MCF 10A (cell line): ENCODE measurements around the gene MAP3K5. TPM values are rescaled to one million over a fixed set of nuclear protein-coding genes. Genes with fewer than 3 reads are reported as not detected.
A peak's percentile ranks its signal among the peaks of the same experiment; 100 is the strongest.
"Not testable (repeated sequence)": the region's sequence is repeated elsewhere in the genome, so short reads cannot be mapped to it uniquely, and the experiment has no call there.

Source experiments
- BruUV-seq: library from RNA; stranded (reverse); fragments of 400-500 nt; replicated peaks from 2 replicates; lab custom pipeline; 2021; lab: Mats Ljungman, UMichigan
- CTCF ChIA-PET: fragments of 300-600 bp; sonication (Branson Sonifier 250); formaldehyde crosslinking; extraction: SDS; loops from one replicate; lab custom pipeline; 2021; ENCODE audit warnings: antibody characterized with exemption, inconsistent platforms; lab: Yijun Ruan, JAX
- POLR2A ChIA-PET: fragments of 300-600, 350-650 bp; sonication (Branson Sonifier 250); formaldehyde crosslinking; extraction: SDS; loops from one replicate; lab custom pipeline; 2020; ENCODE audit warnings: antibody characterized with exemption, inconsistent platforms; lab: Yijun Ruan, JAX
- DNase-seq: peaks from one replicate; pipeline ENCODE4 v3.0.0-alpha.2; 2018; ENCODE audit not compliant: unreplicated experiment
- H3K27ac Mint-ChIP-seq: one replicate; pipeline ENCODE4 v1.8.0; 2022; ENCODE audit warnings: mild to moderate bottlenecking, low read depth, mixed read lengths; ENCODE audit not compliant: unreplicated experiment
- H3K27me3 Mint-ChIP-seq: one replicate; pipeline ENCODE4 v1.8.0; 2022; ENCODE audit warnings: mixed read lengths; ENCODE audit not compliant: insufficient read depth, unreplicated experiment
- H3K36me3 Mint-ChIP-seq: one replicate; pipeline ENCODE4 v1.8.0; 2022; ENCODE audit warnings: mild to moderate bottlenecking, moderate library complexity, mixed read lengths; ENCODE audit not compliant: insufficient read depth, unreplicated experiment
- H3K4me1 Mint-ChIP-seq: one replicate; pipeline ENCODE4 v1.8.0; 2022; ENCODE audit warnings: mixed read lengths; ENCODE audit not compliant: insufficient read depth, unreplicated experiment
- H3K4me3 Mint-ChIP-seq: one replicate; pipeline ENCODE4 v1.8.0; 2022; ENCODE audit warnings: mild to moderate bottlenecking, moderate library complexity, mixed read lengths; ENCODE audit not compliant: unreplicated experiment
- H3K9me3 Mint-ChIP-seq: one replicate; pipeline ENCODE4 v1.8.0; 2022; ENCODE audit warnings: mixed read lengths; ENCODE audit not compliant: unreplicated experiment
- intact Hi-C: fragments of 100-400 bp; cut with micrococcal nuclease; formaldehyde crosslinking; loops from 2 replicates; pipeline ENCODE4 v1.14.1; 2022
- total RNA-seq: library from RNA; stranded (reverse); gene quantifications from 2 replicates; pipeline ENCODE4 v1.2.3, GENCODE V29; 2022
- TF ChIP-seq, protein P1 (sequence below): fragments of 200-600 bp; IDR thresholded peaks from one replicate; pipeline ENCODE4 v1.8.0; 2022; ENCODE audit warnings: antibody characterized with exemption, mild to moderate bottlenecking; ENCODE audit not compliant: unreplicated experiment

Gene MAP3K5
- total RNA-seq, 1 experiment from 2014 or later, result 8.4 TPM

DNA sequence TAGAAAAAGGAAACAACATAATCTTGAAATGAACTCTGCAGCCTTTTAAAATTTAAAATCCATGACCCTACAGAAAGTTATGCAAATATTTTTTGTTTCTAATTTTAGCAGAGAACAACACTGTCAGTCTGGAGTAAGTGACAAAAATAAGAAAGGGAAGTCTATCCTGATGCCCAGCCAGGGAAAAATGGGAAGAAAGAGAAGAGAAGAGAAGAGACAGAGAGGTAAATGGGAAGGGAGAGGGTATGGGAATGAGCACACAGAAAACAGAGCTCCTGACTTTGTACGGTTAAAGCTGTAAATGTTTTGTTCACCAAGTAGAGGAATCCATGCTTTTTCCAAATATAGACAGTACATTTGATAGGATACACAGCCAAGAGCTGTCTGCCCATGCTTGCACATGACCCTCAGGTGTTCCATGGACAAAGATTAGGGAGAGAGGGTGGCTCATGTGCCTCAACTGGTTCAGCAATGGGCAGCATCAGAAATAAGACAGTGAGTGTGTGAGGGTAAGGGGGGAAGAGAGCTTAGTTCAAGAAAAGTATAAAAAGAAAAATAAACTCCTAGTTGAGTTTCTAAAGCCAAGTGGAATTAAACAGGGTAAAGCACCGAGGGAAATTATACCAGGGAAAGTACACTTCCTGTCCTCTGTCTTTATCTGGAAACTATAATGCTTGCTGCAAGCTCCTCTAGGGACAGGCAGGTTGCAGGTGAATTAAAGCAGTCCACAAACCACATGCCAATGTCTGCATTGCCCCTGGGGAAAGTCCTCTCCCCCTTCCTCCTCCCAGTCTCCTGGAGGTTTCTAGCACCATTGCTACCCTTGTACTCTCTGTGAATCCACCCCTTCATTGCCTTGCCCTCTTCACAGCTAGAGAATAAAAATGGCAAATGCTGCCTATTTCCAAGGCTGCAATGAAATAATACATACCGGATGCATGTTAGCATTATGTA is 30.0 kb downstream of the MAP3K5 start:
- DNase-seq, result no peak
- Mint-ChIP-seq H3K27ac (peak overlapping the region; percentile 32), H3K9me3 (no peaks in the 10 kb centered on the region), H3K4me1 (peaks cover 25% of the 10 kb centered on the region), H3K36me3 (no peaks in the 10 kb centered on the region), H3K4me3 (no peak overlapping the region), H3K27me3 (no peaks in the 10 kb centered on the region)
- BruUV-seq, result no TSS peak
- TF ChIP-seq, protein P1, sequence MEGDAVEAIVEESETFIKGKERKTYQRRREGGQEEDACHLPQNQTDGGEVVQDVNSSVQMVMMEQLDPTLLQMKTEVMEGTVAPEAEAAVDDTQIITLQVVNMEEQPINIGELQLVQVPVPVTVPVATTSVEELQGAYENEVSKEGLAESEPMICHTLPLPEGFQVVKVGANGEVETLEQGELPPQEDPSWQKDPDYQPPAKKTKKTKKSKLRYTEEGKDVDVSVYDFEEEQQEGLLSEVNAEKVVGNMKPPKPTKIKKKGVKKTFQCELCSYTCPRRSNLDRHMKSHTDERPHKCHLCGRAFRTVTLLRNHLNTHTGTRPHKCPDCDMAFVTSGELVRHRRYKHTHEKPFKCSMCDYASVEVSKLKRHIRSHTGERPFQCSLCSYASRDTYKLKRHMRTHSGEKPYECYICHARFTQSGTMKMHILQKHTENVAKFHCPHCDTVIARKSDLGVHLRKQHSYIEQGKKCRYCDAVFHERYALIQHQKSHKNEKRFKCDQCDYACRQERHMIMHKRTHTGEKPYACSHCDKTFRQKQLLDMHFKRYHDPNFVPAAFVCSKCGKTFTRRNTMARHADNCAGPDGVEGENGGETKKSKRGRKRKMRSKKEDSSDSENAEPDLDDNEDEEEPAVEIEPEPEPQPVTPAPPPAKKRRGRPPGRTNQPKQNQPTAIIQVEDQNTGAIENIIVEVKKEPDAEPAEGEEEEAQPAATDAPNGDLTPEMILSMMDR, result no peak
- ChIA-PET POLR2A (interaction anchor here (0.5 to 2.7 kb wide), 8 partner anchors 9 to 260 kb away, joined by 3 to 10 read pairs (median 3); no protein-coding TSS in a partner anchor), CTCF (interaction anchor here (0.6 to 1.5 kb wide), 5 partner anchors 14 to 118 kb away, joined by 3 to 11 read pairs (median 3); partner anchors contain the start of gene MAP3K5)
- intact Hi-C loops, result no loop called here

DNA sequence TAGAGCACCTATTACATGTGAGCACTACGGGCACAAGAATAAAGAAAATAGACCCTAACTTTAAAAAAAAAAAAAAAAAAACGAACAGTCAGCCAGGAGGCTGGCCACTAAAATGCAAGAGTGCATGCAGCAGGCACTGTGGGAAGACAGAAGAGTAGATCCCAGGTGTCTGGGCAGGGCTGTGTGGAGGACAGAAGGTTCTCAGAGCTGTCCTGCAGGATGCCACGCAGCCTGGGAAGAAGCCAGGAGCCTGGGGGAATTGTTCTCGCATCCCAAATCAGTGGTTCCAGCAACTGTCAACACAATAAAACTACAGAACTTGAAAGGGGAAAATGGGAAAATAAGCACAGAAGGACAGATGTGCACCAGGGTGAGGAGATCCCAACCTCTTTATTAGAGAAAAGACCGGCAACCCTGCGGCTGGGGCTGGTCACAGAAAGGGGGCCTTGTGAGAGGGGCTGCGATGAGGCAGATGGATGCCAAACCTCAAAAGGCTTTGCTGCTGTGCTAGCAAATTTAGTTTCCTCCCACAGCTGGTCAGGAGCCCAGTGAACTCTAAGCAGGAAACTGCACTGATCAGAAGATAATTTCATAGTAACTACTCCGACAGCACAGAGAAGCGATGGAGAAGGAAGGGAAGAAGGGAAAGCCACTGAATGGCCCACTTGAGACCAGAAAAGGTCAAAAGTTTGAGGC is 30.9 kb downstream of the MAP3K5 start:
- Mint-ChIP-seq H3K4me1 (peaks cover 19% of the 10 kb centered on the region), H3K36me3 (no peaks in the 10 kb centered on the region), H3K27me3 (no peaks in the 10 kb centered on the region), H3K9me3 (no peaks in the 10 kb centered on the region), H3K27ac (peak overlapping the region; percentile 32), H3K4me3 (peak overlapping the region; percentile 17)
- TF ChIP-seq, protein P1, result no peak
- ChIA-PET POLR2A (interaction anchor here (0.7 to 2.7 kb wide), 8 partner anchors 10 to 92 kb away, joined by 3 to 10 read pairs (median 6); partner anchors contain the start of gene MAP3K5), CTCF (interaction anchor here (0.6 to 1.4 kb wide), 5 partner anchors 10 to 93 kb away, joined by 3 to 6 read pairs (median 3); no protein-coding TSS in a partner anchor)
- intact Hi-C loops, result no loop called here
- BruUV-seq, result no TSS peak
- DNase-seq, result no peak

GRCh38 chr6:136760781-136761180 is 31.5 kb downstream of the MAP3K5 start:
- H3K27me3 Mint-ChIP-seq, intact Hi-C loops, BruUV-seq, DNase-seq, H3K36me3 Mint-ChIP-seq, H3K4me3 Mint-ChIP-seq, H3K9me3 Mint-ChIP-seq: not testable (repeated sequence)
- H3K27ac Mint-ChIP-seq, result peak overlapping the region; percentile 32
- peaks cover 19% of the 10 kb centered on the region for H3K4me1 Mint-ChIP-seq
- CTCF ChIA-PET, result interaction anchor here (0.8 to 1.4 kb wide), 4 partner anchors 11 to 116 kb away, joined by 3 to 6 read pairs (median 3); no protein-coding TSS in a partner anchor
- POLR2A ChIA-PET, result interaction anchor here (0.9 to 2.6 kb wide), 4 partner anchors 14 to 154 kb away, joined by 3 to 10 read pairs (median 6); partner anchors contain the start of gene MAP3K5

GRCh38 chr6:136757150-136757549 is 35.1 kb downstream of the MAP3K5 start:
- H3K4me3 Mint-ChIP-seq, result no peak overlapping the region
- H3K27ac Mint-ChIP-seq, result no peak overlapping the region
- H3K4me1 Mint-ChIP-seq, result peaks cover 11% of the 10 kb centered on the region
- TF ChIP-seq, protein P1, result no peak
- no peaks in the 10 kb centered on the region for H3K36me3 Mint-ChIP-seq
- intact Hi-C loops, result no loop called here
- CTCF ChIA-PET, result interaction anchor here (1.0 kb wide), 1 partner anchor 29 kb away, joined by 3 read pairs; no protein-coding TSS in a partner anchor
- POLR2A ChIA-PET, result interaction anchor here (0.6 to 1.3 kb wide), 4 partner anchors 17 to 148 kb away, joined by 3 read pairs; no protein-coding TSS in a partner anchor
- no peaks in the 10 kb centered on the region for H3K9me3 Mint-ChIP-seq
- BruUV-seq, result no TSS peak
- no peaks in the 10 kb centered on the region for H3K27me3 Mint-ChIP-seq
- DNase-seq, result no peak
